Epithelial cell of esophagus (primary cell): Measurements from ENCODE around the gene B3GAT1.

Experiments
- DNase-seq: peaks from one replicate; pipeline ENCODE4 v3.0.0; 2010; ENCODE audit warnings: low read depth
- H3K4me3 ChIP-seq: 2 replicates; pipeline ENCODE4 v1.5.1; 2011; ENCODE audit warnings: mild to moderate bottlenecking, low read length, control low read depth
- CTCF ChIP-seq: IDR thresholded peaks from 2 replicates; pipeline ENCODE4 v1.5.1; 2011; ENCODE audit warnings: low read depth, mild to moderate bottlenecking, low read length, control low read depth, inconsistent platforms; ENCODE audit not compliant: insufficient read depth; ENCODE audit errors: missing control alignments

B3GAT1 gene

GRCh38 chr11:134385171-134385570 is 26.9 kb downstream of the B3GAT1 start:
- H3K4me3 ChIP-seq = no peak overlapping the region
- TF ChIP-seq CTCF = no peak
- DNase-seq = no peak

- TF ChIP-seq CTCF = no peak
- no peak for DNase-seq
- no peak overlapping the region for H3K4me3 ChIP-seq
Observed at GRCh38 chr11:134384406-134384805, 27.6 kb downstream of the B3GAT1 start.

- TF ChIP-seq CTCF = no peak
- DNase-seq = no peak
- no peak overlapping the region for H3K4me3 ChIP-seq
Observed at GRCh38 chr11:134383576-134384221, 28.3 kb downstream of the B3GAT1 start.

GRCh38 chr11:134382830-134383229 is 29.2 kb downstream of the B3GAT1 start:
- DNase-seq = no peak
- TF ChIP-seq CTCF = no peak
- no peak overlapping the region for H3K4me3 ChIP-seq

GRCh38 chr11:134382257-134382656 is 29.8 kb downstream of the B3GAT1 start:
- DNase-seq = no peak
- H3K4me3 ChIP-seq = no peak overlapping the region
- TF ChIP-seq CTCF = no peak

GRCh38 chr11:134380785-134381184 is 31.3 kb downstream of the B3GAT1 start:
- no peak for TF ChIP-seq CTCF
- DNase-seq = no peak
- H3K4me3 ChIP-seq = no peak overlapping the region

GRCh38 chr11:134380229-134380628 is 31.8 kb downstream of the B3GAT1 start:
- DNase-seq = no peak
- TF ChIP-seq CTCF = no peak
- H3K4me3 ChIP-seq = no peak overlapping the region
